HepG2 (cell line): ENCODE measurements around the gene COPZ1. TPM values are rescaled to one million over a fixed set of nuclear protein-coding genes. Genes with fewer than 3 reads are reported as not detected.

Experiments
- ATAC-seq: fragments of 200-7000 bp; cut with Tn5 transposase; 3 replicates; pipeline ENCODE4 v1.9.1; 2020; ENCODE audit warnings: mild to moderate bottlenecking, moderate library complexity
- BruUV-seq: library from RNA; stranded (reverse); fragments of 400-500 nt; replicated peaks from 2 replicates; lab custom pipeline; 2021; lab: Mats Ljungman, UMichigan
- CTCF ChIA-PET: fragments of 300-600 bp; formaldehyde crosslinking; extraction: SDS; loops from one replicate; lab custom pipeline; 2021; ENCODE audit warnings: low total read pairs, inconsistent platforms, low intra/inter-chr PET ratio; lab: Yijun Ruan, JAX
- POLR2A ChIA-PET: fragments of 350-600 bp; sonication (Branson Sonifier 250); formaldehyde crosslinking; loops from one replicate; lab custom pipeline; 2020; ENCODE audit warnings: antibody characterized with exemption, inconsistent platforms; lab: Yijun Ruan, JAX
- DNase-seq: peaks from one replicate; pipeline ENCODE4 v3.0.0-alpha.2; 2015; ENCODE audit warnings: low spot score
- FAIRE-seq: peaks from 3 replicates; lab custom pipeline; 2011; peaks lifted over from hg19 to GRCh38; lab: Jason Lieb, UNC
- H2AFZ ChIP-seq: one replicate; pipeline ENCODE4 v1.6.1; 2011; ENCODE audit warnings: low read length, inconsistent platforms
- H3K27ac ChIP-seq: fragments of 300-600 bp; 3 replicates; pipeline ENCODE4 v1.8.0; 2011; ENCODE audit warnings: mixed run types, mild to moderate bottlenecking, mixed read lengths, low read length, inconsistent platforms; ENCODE audit not compliant: insufficient read depth; ENCODE audit errors: extremely low read length
- H3K27me3 ChIP-seq, 2 experiments: fragments of 200-600 bp in 1 of 2; 2 replicates in 1 of 2; 3 replicates in 1 of 2; pipeline versions ENCODE4 v1.6.0 to v1.8.0; 2011; ENCODE audit warnings: low read length in 2 of 2, mild to moderate bottlenecking in 2 of 2, moderate library complexity in 2 of 2, inconsistent platforms in 1 of 2; ENCODE audit not compliant: insufficient read depth in 2 of 2, control insufficient read depth in 1 of 2
- H3K36me3 ChIP-seq, 2 experiments: fragments of 200-600 bp in 1 of 2; replicated peaks in 1 of 2; 2 replicates in 1 of 2; 3 replicates in 1 of 2; pipeline versions ENCODE4 v1.5.1 to v1.8.0; 2011; ENCODE audit warnings: low read length in 2 of 2, inconsistent platforms in 1 of 2; ENCODE audit not compliant: insufficient read depth in 2 of 2, control insufficient read depth in 1 of 2
- H3K4me1 ChIP-seq: 2 replicates; pipeline ENCODE4 v1.5.1; 2012; ENCODE audit warnings: low read length, inconsistent platforms; ENCODE audit not compliant: insufficient read depth
- H3K4me2 ChIP-seq: 2 replicates; pipeline ENCODE4 v1.6.0; 2011; ENCODE audit warnings: low read depth, low read length, inconsistent platforms
- H3K4me3 ChIP-seq, 3 experiments: fragments of 200-600 bp in 1 of 3; sonication (generic), shearing (Covaris generic) in 1 of 3; replicated peaks in 1 of 3; 2 replicates each; pipeline ENCODE4 v1.5.1; 2011 to 2016; ENCODE audit warnings: low read length in 3 of 3, inconsistent platforms in 2 of 3, low read depth in 2 of 3, mild to moderate bottlenecking in 2 of 3, control low read depth in 1 of 3, mixed read lengths in 1 of 3; ENCODE audit not compliant: insufficient read depth in 1 of 3
- H3K79me2 ChIP-seq: one replicate; pipeline ENCODE4 v1.6.1; 2011; ENCODE audit warnings: low read length, inconsistent platforms; ENCODE audit not compliant: insufficient read depth
- H3K9ac ChIP-seq: 2 replicates; pipeline ENCODE4 v1.6.0; 2011; ENCODE audit warnings: mild to moderate bottlenecking, low read depth, low read length, inconsistent platforms; ENCODE audit not compliant: insufficient read depth
- H3K9me3 ChIP-seq: 2 replicates; pipeline ENCODE4 v1.5.1; 2012; ENCODE audit warnings: mild to moderate bottlenecking, low read length
- H4K20me1 ChIP-seq: 2 replicates; pipeline ENCODE4 v1.6.0; 2011; ENCODE audit warnings: inconsistent platforms, mild to moderate bottlenecking, low read length, moderate library complexity; ENCODE audit not compliant: insufficient read depth
- CENPX ChIP-seq: sonication (generic); formaldehyde crosslinking; IDR thresholded peaks from 2 replicates; pipeline ENCODE4 v1.9.0; 2021; ENCODE audit warnings: mild to moderate bottlenecking, missing genetic modification reagents, moderate library complexity
- ETV5 ChIP-seq: IDR thresholded peaks from 2 replicates; pipeline ENCODE4 v1.6.1; 2018; ENCODE audit warnings: missing biosample characterization, missing genetic modification reagents, inconsistent platforms, borderline replicate concordance
- FOXJ3 ChIP-seq: sonication (generic); formaldehyde crosslinking; IDR thresholded peaks from 2 replicates; pipeline ENCODE4 v1.4.0; 2020; ENCODE audit warnings: missing genetic modification reagents, mild to moderate bottlenecking, borderline replicate concordance
- HMG20B ChIP-seq: conservative IDR thresholded peaks from 2 replicates; pipeline ENCODE4 v1.6.1; 2016; ENCODE audit warnings: missing genetic modification reagents, missing compliant biosample characterization
- ISX ChIP-seq: sonication (generic); formaldehyde crosslinking; conservative IDR thresholded peaks from 2 replicates; pipeline ENCODE4 v1.5.0; 2020; ENCODE audit warnings: missing genetic modification reagents
- NR2F1 ChIP-seq, 2 experiments: fragments of 450-650 bp in 1 of 2; formaldehyde crosslinking in 1 of 2; IDR thresholded peaks; 2 replicates each; pipeline versions ENCODE4 v1.5.0 to v1.6.1; 2016 to 2020; ENCODE audit warnings: mild to moderate bottlenecking in 1 of 2, missing compliant biosample characterization in 1 of 2, missing genetic modification reagents in 1 of 2, moderate library complexity in 1 of 2
- RFX3 ChIP-seq: IDR thresholded peaks from 2 replicates; pipeline ENCODE4 v1.6.1; 2016; ENCODE audit warnings: missing biosample characterization, missing genetic modification reagents
- SMYD3 ChIP-seq: sonication (generic); formaldehyde crosslinking; IDR thresholded peaks from 2 replicates; pipeline ENCODE4 v1.8.1; 2023; ENCODE audit warnings: mild to moderate bottlenecking, missing genetic modification reagents
- ZFP36 ChIP-seq: fragments of 150-350 bp; IDR thresholded peaks from 2 replicates; pipeline ENCODE4 v1.6.1; 2018; ENCODE audit warnings: borderline replicate concordance, low read length, low read depth; ENCODE audit not compliant: partially characterized antibody
- ZNF317 ChIP-seq: sonication (generic); formaldehyde crosslinking; IDR thresholded peaks from 2 replicates; pipeline ENCODE4 v1.5.0; 2020; ENCODE audit warnings: mild to moderate bottlenecking, missing genetic modification reagents
- ZNF570 ChIP-seq: sonication (generic); formaldehyde crosslinking; IDR thresholded peaks from 2 replicates; pipeline ENCODE4 v1.4.0; 2020; ENCODE audit warnings: mild to moderate bottlenecking, missing genetic modification reagents, borderline replicate concordance
- ZNF775 ChIP-seq: sonication (generic); formaldehyde crosslinking; IDR thresholded peaks from 2 replicates; pipeline ENCODE4 v1.4.0; 2020; ENCODE audit warnings: missing genetic modification reagents, mild to moderate bottlenecking, moderate library complexity, borderline replicate concordance
- ZNF841 ChIP-seq: sonication (generic); formaldehyde crosslinking; IDR thresholded peaks from 2 replicates; pipeline ENCODE4 v1.8.1; 2023; ENCODE audit warnings: missing genetic modification reagents, borderline replicate concordance
- WGBS: methylation state at CpG from one replicate; pipeline ENCODE4 v1.1.6; 2017; ENCODE audit warnings: low lambda C conversion rate; 5-methylcytosine and 5-hydroxymethylcytosine counted together
- in situ Hi-C: cut with HindIII; loops from 2 replicates; pipeline ENCODE4 v1.10.0; 2017; ENCODE audit warnings: low pct_unique_long_range_greater_than_20kb; ENCODE audit not compliant: extremely low pct_ligation_motif_present
- intact Hi-C: fragments of 100-400 bp; cut with micrococcal nuclease; formaldehyde crosslinking; loops from one replicate; pipeline ENCODE4 v1.10.0; 2022; ENCODE audit not compliant: unreplicated experiment
- polyA plus RNA-seq, 8 experiments: library from polyadenylated mRNA; depleted of rRNA in 3 of 8; stranded (reverse) in 7 of 8; unstranded in 1 of 8; fragments of >200 nt; fragmentation: Illumina TruSeq in 4 of 8; extraction: Trizol in 4 of 8; gene quantifications; 2 replicates each; pipeline versions ENCODE4 v1.2.1 to v1.2.3, GENCODE V29; 2011 to 2016; ENCODE audit warnings: low read depth in 4 of 8, missing spikeins in 1 of 8, mixed read lengths in 1 of 8; ENCODE audit not compliant: insufficient read depth in 1 of 8
- total RNA-seq, 5 experiments: library from RNA; depleted of rRNA; stranded (reverse); fragments of >200 nt; fragmentation: Illumina TruSeq; extraction: Trizol; gene quantifications; 2 replicates each; pipeline ENCODE4 v1.2.3, GENCODE V29; 2016; ENCODE audit warnings: low read depth in 1 of 5
- TF ChIP-seq, protein P1 (sequence below): sonication (generic); formaldehyde crosslinking; IDR thresholded peaks from 2 replicates; pipeline ENCODE4 v1.4.0; 2020; ENCODE audit warnings: missing genetic modification reagents
- TF ChIP-seq, protein P2 (sequence below): IDR thresholded peaks from 2 replicates; pipeline ENCODE4 v1.6.1; 2016; ENCODE audit warnings: missing compliant biosample characterization, missing genetic modification reagents, borderline replicate concordance
- TF ChIP-seq, protein P3 (sequence below): sonication (generic); formaldehyde crosslinking; IDR thresholded peaks from 2 replicates; pipeline ENCODE4 v1.5.0; 2020; ENCODE audit warnings: mild to moderate bottlenecking, missing genetic modification reagents, borderline replicate concordance

Gene COPZ1
- total and polyA plus RNA-seq, 2 of the 13 experiments (the other 11 are each of a cell fraction or from before 2014, with no cell fraction given): 125 to 184 TPM

DNA sequence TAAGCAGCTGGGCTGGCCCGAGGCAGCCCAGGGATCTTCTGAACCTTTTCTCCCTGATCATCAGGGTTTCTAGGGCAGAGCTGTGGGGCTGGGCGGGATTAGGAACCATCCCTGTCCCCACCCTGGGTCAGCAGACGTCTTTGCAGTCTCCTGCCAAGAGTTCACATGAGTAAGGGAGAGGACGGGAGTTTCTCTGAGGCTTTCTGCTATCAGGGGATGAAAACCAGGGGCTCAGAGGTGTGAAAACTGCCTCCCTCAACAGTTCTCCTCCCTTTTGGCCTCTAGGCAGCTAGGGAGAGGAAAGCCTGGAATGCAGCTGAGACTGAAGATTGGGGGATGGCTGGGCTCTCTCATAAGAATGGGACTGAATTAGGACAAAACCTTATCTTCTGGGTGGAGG lies 51.7 kb downstream of the COPZ1 start:
- Histone ChIP-seq H3K9me3 (no peaks in the 10 kb centered on the region), H3K36me3 (no peaks in the 10 kb centered on the region)
- CTCF ChIA-PET: no interaction called here
- TF ChIP-seq HMG20B (CRISPR knock-in tag) (no peak), NR2F1 (CRISPR knock-in tag; IDR thresholded peaks at IDR 0.05) (no peak), FOXJ3 (CRISPR knock-in tag) (no peak)
- TF ChIP-seq, protein P1, sequence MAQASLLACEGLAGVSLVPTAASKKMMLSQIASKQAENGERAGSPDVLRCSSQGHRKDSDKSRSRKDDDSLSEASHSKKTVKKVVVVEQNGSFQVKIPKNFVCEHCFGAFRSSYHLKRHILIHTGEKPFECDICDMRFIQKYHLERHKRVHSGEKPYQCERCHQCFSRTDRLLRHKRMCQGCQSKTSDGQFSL (CRISPR knock-in tag): no peak
- TF ChIP-seq, protein P2, sequence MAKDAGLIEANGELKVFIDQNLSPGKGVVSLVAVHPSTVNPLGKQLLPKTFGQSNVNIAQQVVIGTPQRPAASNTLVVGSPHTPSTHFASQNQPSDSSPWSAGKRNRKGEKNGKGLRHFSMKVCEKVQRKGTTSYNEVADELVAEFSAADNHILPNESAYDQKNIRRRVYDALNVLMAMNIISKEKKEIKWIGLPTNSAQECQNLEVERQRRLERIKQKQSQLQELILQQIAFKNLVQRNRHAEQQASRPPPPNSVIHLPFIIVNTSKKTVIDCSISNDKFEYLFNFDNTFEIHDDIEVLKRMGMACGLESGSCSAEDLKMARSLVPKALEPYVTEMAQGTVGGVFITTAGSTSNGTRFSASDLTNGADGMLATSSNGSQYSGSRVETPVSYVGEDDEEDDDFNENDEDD (CRISPR knock-in tag): no peak
- TF ChIP-seq, all 625 proteins: peak for 0
- Histone ChIP-seq H3K4me1 (peaks cover 27% of the 10 kb centered on the region), H3K4me3 (no peak overlapping the region), H3K79me2 (no peaks in the 10 kb centered on the region), H2AFZ (no peak overlapping the region), H3K9ac (no peak overlapping the region), H3K4me2 (no peak overlapping the region), H3K27me3 (peaks cover 0 to 14% of the 10 kb centered on the region in 2 experiments; a peak in 1 of 5 replicates), H3K27ac (no peak overlapping the region), H4K20me1 (no peaks in the 10 kb centered on the region)
- no TSS peak for BruUV-seq
- DNase-seq (no peak), FAIRE-seq (no peak), ATAC-seq (no peak)
- intact Hi-C loops (no loop called here), in situ Hi-C loops (loop anchor here (10.0 kb wide), 1 partner anchor 382 kb away; no protein-coding TSS in a partner anchor)
- WGBS: 72% methylated on average over 2 of the region's 4 CpGs
- POLR2A ChIA-PET: no interaction called here

DNA sequence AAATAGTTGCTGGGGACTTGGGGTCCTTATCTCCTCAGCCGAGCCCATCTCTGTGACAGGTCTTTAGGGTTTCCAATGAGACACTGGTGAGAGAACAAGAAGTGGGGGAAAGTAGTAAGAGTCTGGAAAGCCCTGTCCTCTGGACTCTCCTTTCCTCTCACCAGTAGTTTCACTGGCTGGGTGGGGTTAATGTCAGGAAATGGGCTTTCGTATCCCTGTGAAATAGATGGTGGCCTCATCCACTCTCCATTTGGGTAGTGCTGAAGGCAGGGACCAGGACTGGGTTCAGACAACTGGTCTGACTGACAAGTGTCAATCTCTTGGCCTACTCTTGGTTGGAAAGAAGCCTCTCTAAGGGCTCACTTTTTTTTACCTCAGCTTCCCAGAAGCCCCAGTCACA lies 52.1 kb downstream of the COPZ1 start:
- intact Hi-C loops (no loop called here), in situ Hi-C loops (loop anchor here (10.0 kb wide), 1 partner anchor 382 kb away; no protein-coding TSS in a partner anchor)
- H3K27ac ChIP-seq: no peak overlapping the region
- H3K4me1 ChIP-seq: peaks cover 23% of the 10 kb centered on the region
- 98% methylated on average over 2 of the region's 2 CpGs for whole genome bisulfite sequencing
- peaks cover 0 to 14% of the 10 kb centered on the region in 2 experiments; a peak in 1 of 5 replicates for H3K27me3 ChIP-seq
- no peaks in the 10 kb centered on the region for H3K79me2 ChIP-seq
- no TSS peak for BruUV-seq
- H3K4me3 ChIP-seq: no peak overlapping the region
- H3K9ac ChIP-seq: no peak overlapping the region
- CTCF ChIA-PET: no interaction called here
- ATAC-seq (no peak), FAIRE-seq (no peak), DNase-seq (no peak)
- POLR2A ChIA-PET: no interaction called here
- no peaks in the 10 kb centered on the region for H3K9me3 ChIP-seq
- H4K20me1 ChIP-seq: no peaks in the 10 kb centered on the region
- H3K36me3 ChIP-seq: no peaks in the 10 kb centered on the region
- no peak overlapping the region for H3K4me2 ChIP-seq
- H2AFZ ChIP-seq: no peak overlapping the region
- TF ChIP-seq ZNF775 (CRISPR knock-in tag) (no peak), ZNF570 (CRISPR knock-in tag) (no peak), SMYD3 (no peak), ETV5 (CRISPR knock-in tag) (no peak), RFX3 (CRISPR knock-in tag) (no peak), CENPX (CRISPR knock-in tag) (no peak), ISX (CRISPR knock-in tag) (no peak), ZNF317 (CRISPR knock-in tag) (no peak), ZNF841 (CRISPR knock-in tag) (no peak), ZFP36 (no peak)
- TF ChIP-seq, protein P3, sequence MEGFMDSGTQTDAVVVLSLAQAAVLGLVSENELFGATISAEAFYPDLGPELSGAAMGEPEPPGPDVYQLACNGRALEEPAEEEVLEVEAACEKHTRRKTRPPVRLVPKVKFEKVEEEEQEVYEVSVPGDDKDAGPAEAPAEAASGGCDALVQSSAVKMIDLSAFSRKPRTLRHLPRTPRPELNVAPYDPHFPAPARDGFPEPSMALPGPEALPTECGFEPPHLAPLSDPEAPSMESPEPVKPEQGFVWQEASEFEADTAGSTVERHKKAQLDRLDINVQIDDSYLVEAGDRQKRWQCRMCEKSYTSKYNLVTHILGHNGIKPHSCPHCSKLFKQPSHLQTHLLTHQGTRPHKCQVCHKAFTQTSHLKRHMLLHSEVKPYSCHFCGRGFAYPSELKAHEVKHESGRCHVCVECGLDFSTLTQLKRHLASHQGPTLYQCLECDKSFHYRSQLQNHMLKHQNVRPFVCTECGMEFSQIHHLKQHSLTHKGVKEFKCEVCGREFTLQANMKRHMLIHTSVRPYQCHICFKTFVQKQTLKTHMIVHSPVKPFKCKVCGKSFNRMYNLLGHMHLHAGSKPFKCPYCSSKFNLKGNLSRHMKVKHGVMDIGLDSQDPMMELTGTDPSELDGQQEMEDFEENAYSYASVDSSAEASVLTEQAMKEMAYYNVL (CRISPR knock-in tag): no peak
